Measurements from ENCODE around the gene SLC44A1. TPM values are rescaled to one million over a fixed set of nuclear protein-coding genes. Genes with fewer than 3 reads are reported as not detected.
A peak's percentile ranks its signal among the peaks of the same experiment; 100 is the strongest.

The SLC44A1 gene
- total and polyA plus RNA-seq, 2 experiments from 2014 or later, result 32.4 to 38.7 TPM

GRCh38 chr9:105354448-105354847, 110.0 kb downstream of the SLC44A1 start:
- Histone ChIP-seq H3K4me3 (no peak overlapping the region), H3K9me3 (ENCODE audit: low read depth) (no peaks in the 10 kb centered on the region), H3K4me1 (ENCODE audit: low read depth) (no peaks in the 10 kb centered on the region), H3K27me3 (no peaks in the 10 kb centered on the region), H3K27ac (no peak overlapping the region), H3K36me3 (peaks cover 6% of the 10 kb centered on the region)
- TF ChIP-seq, protein P1, sequence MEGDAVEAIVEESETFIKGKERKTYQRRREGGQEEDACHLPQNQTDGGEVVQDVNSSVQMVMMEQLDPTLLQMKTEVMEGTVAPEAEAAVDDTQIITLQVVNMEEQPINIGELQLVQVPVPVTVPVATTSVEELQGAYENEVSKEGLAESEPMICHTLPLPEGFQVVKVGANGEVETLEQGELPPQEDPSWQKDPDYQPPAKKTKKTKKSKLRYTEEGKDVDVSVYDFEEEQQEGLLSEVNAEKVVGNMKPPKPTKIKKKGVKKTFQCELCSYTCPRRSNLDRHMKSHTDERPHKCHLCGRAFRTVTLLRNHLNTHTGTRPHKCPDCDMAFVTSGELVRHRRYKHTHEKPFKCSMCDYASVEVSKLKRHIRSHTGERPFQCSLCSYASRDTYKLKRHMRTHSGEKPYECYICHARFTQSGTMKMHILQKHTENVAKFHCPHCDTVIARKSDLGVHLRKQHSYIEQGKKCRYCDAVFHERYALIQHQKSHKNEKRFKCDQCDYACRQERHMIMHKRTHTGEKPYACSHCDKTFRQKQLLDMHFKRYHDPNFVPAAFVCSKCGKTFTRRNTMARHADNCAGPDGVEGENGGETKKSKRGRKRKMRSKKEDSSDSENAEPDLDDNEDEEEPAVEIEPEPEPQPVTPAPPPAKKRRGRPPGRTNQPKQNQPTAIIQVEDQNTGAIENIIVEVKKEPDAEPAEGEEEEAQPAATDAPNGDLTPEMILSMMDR (IDR thresholded peaks at IDR 0.05; ENCODE audit: low read depth, low read length), result no peak
- DNase-seq (ENCODE audit: low read depth in 1 of 2, low spot score in 1 of 2), result no peak

GRCh38 chr9:105355781-105356180, 111.3 kb downstream of the SLC44A1 start:
- Histone ChIP-seq H3K4me3 (no peak overlapping the region), H3K36me3 (peaks cover 9% of the 10 kb centered on the region), H3K27me3 (no peaks in the 10 kb centered on the region), H3K9me3 (ENCODE audit: low read depth) (no peaks in the 10 kb centered on the region), H3K4me1 (ENCODE audit: low read depth) (no peaks in the 10 kb centered on the region), H3K27ac (no peak overlapping the region)
- TF ChIP-seq, protein P1 (IDR thresholded peaks at IDR 0.05; ENCODE audit: low read depth, low read length), result no peak
- peak in 1 of 2 donors; percentile 65 for DNase-seq (ENCODE audit: low read depth in 1 of 2, low spot score in 1 of 2)

- Histone ChIP-seq H3K4me1 (ENCODE audit: low read depth) (no peaks in the 10 kb centered on the region), H3K4me3 (no peak overlapping the region), H3K27me3 (no peaks in the 10 kb centered on the region), H3K27ac (no peak overlapping the region), H3K9me3 (ENCODE audit: low read depth) (no peaks in the 10 kb centered on the region), H3K36me3 (peaks cover 22% of the 10 kb centered on the region)
- TF ChIP-seq, protein P1 (IDR thresholded peaks at IDR 0.05; ENCODE audit: low read depth, low read length), result no peak
- DNase-seq (ENCODE audit: low read depth in 1 of 2, low spot score in 1 of 2), result no peak
Measured at GRCh38 chr9:105357937-105358336, 113.5 kb downstream of the SLC44A1 start.

- Histone ChIP-seq H3K27ac (no peak overlapping the region), H3K4me3 (no peak overlapping the region), H3K27me3 (no peaks in the 10 kb centered on the region), H3K4me1 (ENCODE audit: low read depth) (no peaks in the 10 kb centered on the region), H3K36me3 (peaks cover 40% of the 10 kb centered on the region), H3K9me3 (ENCODE audit: low read depth) (no peaks in the 10 kb centered on the region)
- TF ChIP-seq, protein P1 (IDR thresholded peaks at IDR 0.05; ENCODE audit: low read depth, low read length), result no peak
- peak in 1 of 2 donors; percentile 48 for DNase-seq (ENCODE audit: low read depth in 1 of 2, low spot score in 1 of 2)
Measured at GRCh38 chr9:105359892-105360291, 115.4 kb downstream of the SLC44A1 start.

GRCh38 chr9:105360344-105360743, 115.9 kb downstream of the SLC44A1 start:
- no peak overlapping the region for H3K4me3 ChIP-seq
- H3K27ac ChIP-seq, result no peak overlapping the region
- H3K9me3 ChIP-seq (ENCODE audit: low read depth), result no peaks in the 10 kb centered on the region
- peaks cover 40% of the 10 kb centered on the region for H3K36me3 ChIP-seq
- H3K4me1 ChIP-seq (ENCODE audit: low read depth), result no peaks in the 10 kb centered on the region
- TF ChIP-seq, protein P1 (IDR thresholded peaks at IDR 0.05; ENCODE audit: low read depth, low read length), result no peak
- no peaks in the 10 kb centered on the region for H3K27me3 ChIP-seq
- DNase-seq (ENCODE audit: low read depth in 1 of 2, low spot score in 1 of 2), result peak in 1 of 2 donors; percentile 6

DNA sequence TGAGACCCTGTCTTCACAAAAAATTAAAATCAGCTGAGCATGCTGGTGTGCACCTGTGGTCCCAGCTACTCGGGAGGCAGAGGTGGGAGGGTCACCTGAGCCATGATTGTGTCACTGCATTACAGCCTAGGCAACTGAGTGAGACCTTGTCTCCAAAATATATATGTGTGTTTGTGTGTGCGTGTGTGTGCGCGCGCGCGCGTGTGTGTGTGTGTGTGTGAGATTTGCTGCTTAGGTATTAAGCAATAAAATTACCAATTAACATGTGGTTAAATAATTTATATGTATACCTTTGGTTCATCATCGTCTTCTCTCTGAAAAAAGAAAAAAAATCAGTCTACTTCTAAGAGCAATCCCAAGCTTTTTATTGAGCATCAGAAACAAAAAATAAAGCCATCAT, 117.4 kb downstream of the SLC44A1 start:
- Histone ChIP-seq H3K27me3 (no peaks in the 10 kb centered on the region), H3K4me3 (no peak overlapping the region), H3K36me3 (peaks cover 40% of the 10 kb centered on the region), H3K27ac (no peak overlapping the region), H3K4me1 (ENCODE audit: low read depth) (no peaks in the 10 kb centered on the region), H3K9me3 (ENCODE audit: low read depth) (no peaks in the 10 kb centered on the region)
- TF ChIP-seq, protein P1 (IDR thresholded peaks at IDR 0.05; ENCODE audit: low read depth, low read length), result no peak
- no peak for DNase-seq (ENCODE audit: low read depth in 1 of 2, low spot score in 1 of 2)

Data from cardiac muscle cell (in vitro differentiated cells and primary cell).